ENCODE data around the gene ALOX12.

- TF ChIP-seq CTCF (IDR thresholded peaks at IDR 0.05; ENCODE audit: low read depth, low read length, missing input control) = no peak
- no peak for TF ChIP-seq MAX (IDR thresholded peaks at IDR 0.05)
- no peak for TF ChIP-seq HNF4A (conservative IDR thresholded peaks at IDR 0.05)
- no peak for TF ChIP-seq RAD21 (IDR thresholded peaks at IDR 0.05)
- no peak for TF ChIP-seq SP1 (IDR thresholded peaks at IDR 0.05)
- no peak for TF ChIP-seq YY1 (IDR thresholded peaks at IDR 0.05)
- TF ChIP-seq REST (IDR thresholded peaks at IDR 0.05) = no peak
Measured at GRCh38 chr17:6986676-6987075, 9.2 kb upstream of the ALOX12 start.

Data from liver (tissue), 3 donors.